Adrenal gland (tissue), 12 donors: ENCODE results near the gene GSAP. TPM values are rescaled to one million over a fixed set of nuclear protein-coding genes. Genes with fewer than 3 reads are reported as not detected.

Experiments
- DNase-seq, 7 donors: peaks; one replicate each; pipeline ENCODE4 v3.0.0-alpha.2; 2019 to 2020
- H3K27ac ChIP-seq, 5 donors: fragments of 200-600 bp; sonication (generic) in 4 of 5; 1 replicate in 3 of 5; 2 replicates in 2 of 5; pipeline versions ENCODE4 v1.5.1 to v1.8.0; 2016 to 2020; ENCODE audit warnings: mild to moderate bottlenecking in 1 of 5
- H3K27me3 ChIP-seq: fragments of 200-600 bp; 2 replicates; pipeline ENCODE4 v1.8.0; 2021
- H3K36me3 ChIP-seq, 2 donors: fragments of 200-600 bp; replicated peaks in 1 of 2; 1 replicate in 1 of 2; 2 replicates in 1 of 2; pipeline versions ENCODE4 v1.5.1 to v1.8.0; 2018 to 2022
- H3K4me1 ChIP-seq, 2 donors: fragments of 200-600 bp; replicated peaks in 1 of 2; 1 replicate in 1 of 2; 2 replicates in 1 of 2; pipeline versions ENCODE4 v1.5.1 to v1.8.0; 2018 to 2021
- H3K4me3 ChIP-seq, 4 donors: fragments of 200-600 bp; sonication (generic) in 3 of 4; one replicate each; pipeline ENCODE4 v1.5.1; 2016 to 2018
- H3K9me3 ChIP-seq, 3 donors: fragments of 200-600 bp; sonication (generic) in 1 of 3; replicated peaks in 1 of 3; 1 replicate in 2 of 3; 2 replicates in 1 of 3; pipeline versions ENCODE4 v1.5.1 to v1.8.0; 2016 to 2021
- POLR2A ChIP-seq, 2 donors: fragments of 450-650 bp; IDR thresholded peaks; one replicate each; pipeline ENCODE4 v1.6.1; 2017; ENCODE audit warnings: antibody characterized with exemption in 2 of 2, mild to moderate bottlenecking in 2 of 2, moderate library complexity in 1 of 2
- WGBS, 4 donors: extraction: QIAGEN DNeasy Blood & Tissue Kit in 2 of 4; methylation state at CpG; one replicate each; pipeline versions ENCODE4 v1.1.5 to v1.1.7; 2013 to 2017; 5-methylcytosine and 5-hydroxymethylcytosine counted together
- intact Hi-C, 2 donors: fragments of 100-400 bp; cut with DNase I; formaldehyde crosslinking; loops; one replicate each; pipeline versions ENCODE4 v1.14.1 to v1.15.0; 2022 to 2023
- polyA plus RNA-seq, 3 donors: library from polyadenylated mRNA; stranded (reverse); fragments of 200-250 nt in 2 of 3; fragments of 350-450 nt in 1 of 3; fragmentation: Illumina TruSeq in 1 of 3; extraction: RNeasy Lipid Tissue Mini Kit (QIAGEN cat#74804) in 1 of 3; gene quantifications; one replicate each; pipeline ENCODE4 v1.2.3, GENCODE V29; 2013 to 2014
- total RNA-seq, 9 donors: library from RNA; depleted of rRNA in 4 of 9; stranded (reverse); fragments of >200 nt in 4 of 9; fragments of 120-200 nt in 1 of 9; fragmentation: NEBNext Ultra II Directional in 1 of 9; extraction: Animal tissue kit (Norgen Biotek cat#: 25700) in 1 of 9; gene quantifications; one replicate each; pipeline versions ENCODE4 v1.1.0 to v1.2.4, GENCODE V29; 2013 to 2023
- TF ChIP-seq, protein P1 (sequence below), 6 experiments: fragments of 450-650 bp in 4 of 6; fragments of 200-600 bp in 2 of 6; sonication (generic) in 1 of 6; IDR thresholded peaks; 1 replicate in 5 of 6; 2 replicates in 1 of 6; pipeline versions ENCODE4 v1.5.1 to v1.8.0; 2016 to 2021; ENCODE audit warnings: antibody characterized with exemption in 6 of 6, mild to moderate bottlenecking in 2 of 6, moderate library complexity in 1 of 6
- donor health status: healthy with polysubstance abuse.
- donor health status: Bipolar disorder and iron deficiency.
- donor health status: DM: yes; HTN: yes; CAD: no.
- donor health status: DM: no; HTN: no; CAD: no.
- donor health status: DM: no; HTN: no; CAD: no.
- donor health status: DM: yes; HTN: yes; CAD: no.

The GSAP gene
- total and polyA plus RNA-seq, 12 donors, result 10.3 to 56.1 (median 18.5) TPM

GRCh38 chr7:77402818-77403217 lies 13.3 kb downstream of the GSAP start:
- 70 to 94% (median 80%) methylated on average over 1 of the region's 1 CpG for WGBS, 4 donors

DNA sequence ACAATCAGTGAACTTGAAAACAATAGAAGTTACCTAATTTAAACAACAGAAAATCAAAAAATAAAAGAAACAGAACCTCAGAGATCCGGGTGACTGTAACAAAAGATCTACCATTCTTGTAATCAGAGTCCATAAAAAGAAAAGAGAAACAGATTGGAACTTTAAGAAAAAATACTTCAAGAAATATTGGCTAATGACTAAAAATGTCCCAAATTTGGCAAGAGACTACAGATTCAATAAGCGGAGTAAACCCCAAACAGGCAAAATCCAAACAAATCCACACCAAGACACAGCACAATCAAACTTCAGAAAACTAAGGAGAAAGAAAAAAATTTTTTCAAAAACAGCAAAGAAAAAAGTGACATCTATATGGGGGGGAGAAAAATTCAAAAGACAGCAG lies 15.1 kb downstream of the GSAP start:
- Histone ChIP-seq H3K27ac (no peak overlapping the region), H3K4me3 (no peak overlapping the region), H3K4me1 (no peaks in the 10 kb centered on the region), H3K9me3 (no peaks in the 10 kb centered on the region), H3K27me3 (no peaks in the 10 kb centered on the region), H3K36me3 (no peaks in the 10 kb centered on the region)
- DNase-seq, result no peak
- 88 to 96% (median 92%) methylated on average over 2 of the region's 2 CpGs for WGBS, 4 donors
- intact Hi-C loops, result no loop called here
- TF ChIP-seq, protein P1, sequence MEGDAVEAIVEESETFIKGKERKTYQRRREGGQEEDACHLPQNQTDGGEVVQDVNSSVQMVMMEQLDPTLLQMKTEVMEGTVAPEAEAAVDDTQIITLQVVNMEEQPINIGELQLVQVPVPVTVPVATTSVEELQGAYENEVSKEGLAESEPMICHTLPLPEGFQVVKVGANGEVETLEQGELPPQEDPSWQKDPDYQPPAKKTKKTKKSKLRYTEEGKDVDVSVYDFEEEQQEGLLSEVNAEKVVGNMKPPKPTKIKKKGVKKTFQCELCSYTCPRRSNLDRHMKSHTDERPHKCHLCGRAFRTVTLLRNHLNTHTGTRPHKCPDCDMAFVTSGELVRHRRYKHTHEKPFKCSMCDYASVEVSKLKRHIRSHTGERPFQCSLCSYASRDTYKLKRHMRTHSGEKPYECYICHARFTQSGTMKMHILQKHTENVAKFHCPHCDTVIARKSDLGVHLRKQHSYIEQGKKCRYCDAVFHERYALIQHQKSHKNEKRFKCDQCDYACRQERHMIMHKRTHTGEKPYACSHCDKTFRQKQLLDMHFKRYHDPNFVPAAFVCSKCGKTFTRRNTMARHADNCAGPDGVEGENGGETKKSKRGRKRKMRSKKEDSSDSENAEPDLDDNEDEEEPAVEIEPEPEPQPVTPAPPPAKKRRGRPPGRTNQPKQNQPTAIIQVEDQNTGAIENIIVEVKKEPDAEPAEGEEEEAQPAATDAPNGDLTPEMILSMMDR (IDR thresholded peaks at IDR 0.05), result no peak
- TF ChIP-seq POLR2A (IDR thresholded peaks at IDR 0.05), result no peak

More at GRCh38 chr7:77402818-77403217, 13.3 kb downstream of the GSAP start:
- no peaks in the 10 kb centered on the region for H3K4me1 ChIP-seq
- intact Hi-C loops, result no loop called here
- H3K27me3 ChIP-seq, result no peaks in the 10 kb centered on the region
- no peaks in the 10 kb centered on the region for H3K36me3 ChIP-seq
- TF ChIP-seq POLR2A (IDR thresholded peaks at IDR 0.05), result no peak
- TF ChIP-seq, protein P1 (IDR thresholded peaks at IDR 0.05), result no peak
- no peaks in the 10 kb centered on the region for H3K9me3 ChIP-seq
- no peak for DNase-seq
- H3K27ac ChIP-seq, result no peak overlapping the region
- H3K4me3 ChIP-seq, result no peak overlapping the region

GRCh38 chr7:77399816-77400215 lies 16.3 kb downstream of the GSAP start:
- no peak for TF ChIP-seq POLR2A (IDR thresholded peaks at IDR 0.05)
- TF ChIP-seq, protein P1 (IDR thresholded peaks at IDR 0.05), result no peak
- Histone ChIP-seq H3K27me3 (no peaks in the 10 kb centered on the region), H3K9me3 (no peaks in the 10 kb centered on the region), H3K36me3 (no peaks in the 10 kb centered on the region), H3K4me1 (no peaks in the 10 kb centered on the region), H3K27ac (no peak overlapping the region), H3K4me3 (no peak overlapping the region)
- intact Hi-C loops, result no loop called here
- 79 to 88% (median 83%) methylated on average over 2 of the region's 2 CpGs for WGBS, 4 donors
- no peak for DNase-seq

DNA sequence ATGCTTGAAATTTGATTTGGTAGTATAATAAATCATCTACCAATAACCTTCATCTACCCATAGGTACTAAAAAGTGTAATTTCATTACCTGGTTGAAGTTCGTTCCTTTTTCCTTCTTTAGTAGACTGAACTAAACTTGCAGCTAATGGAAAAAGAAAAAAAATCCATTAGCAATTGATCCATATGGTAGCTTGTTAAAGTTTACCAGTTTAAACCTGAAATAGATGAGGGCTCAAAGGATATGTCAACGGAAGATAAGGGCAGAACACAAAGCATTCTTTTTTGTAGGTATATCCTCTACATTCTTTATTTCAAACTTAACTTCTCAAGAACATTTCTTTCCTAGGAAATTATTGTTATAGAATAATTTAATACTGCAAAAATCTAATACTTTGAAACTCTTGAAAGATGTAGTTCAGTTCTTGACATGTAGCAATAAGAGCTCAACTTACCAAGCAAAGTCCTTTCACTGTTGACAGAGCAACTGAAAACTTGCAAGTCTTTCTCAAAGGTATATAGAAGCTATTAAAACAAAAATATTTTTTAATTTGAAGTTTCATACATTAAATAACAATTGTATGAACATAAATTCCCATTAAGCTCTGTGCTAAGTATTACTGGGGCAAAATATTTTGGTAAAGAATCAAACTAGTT lies 19.1 kb downstream of the GSAP start:
- WGBS, 4 donors, result 48 to 100% (median 87%) methylated on average over 2 of the region's 2 CpGs

More for the DNA sequence above, 19.1 kb downstream of the GSAP start:
- intact Hi-C loops, result no loop called here
- H3K4me1 ChIP-seq, result no peaks in the 10 kb centered on the region
- H3K27me3 ChIP-seq, result no peaks in the 10 kb centered on the region
- H3K4me3 ChIP-seq, result no peak overlapping the region
- no peak for TF ChIP-seq POLR2A (IDR thresholded peaks at IDR 0.05)
- TF ChIP-seq, protein P1 (IDR thresholded peaks at IDR 0.05), result no peak
- H3K36me3 ChIP-seq, result no peaks in the 10 kb centered on the region
- no peak for DNase-seq
- H3K9me3 ChIP-seq, result no peaks in the 10 kb centered on the region
- no peak overlapping the region for H3K27ac ChIP-seq
